ENCODE data around the gene RIOX2.

The RIOX2 gene

DNA sequence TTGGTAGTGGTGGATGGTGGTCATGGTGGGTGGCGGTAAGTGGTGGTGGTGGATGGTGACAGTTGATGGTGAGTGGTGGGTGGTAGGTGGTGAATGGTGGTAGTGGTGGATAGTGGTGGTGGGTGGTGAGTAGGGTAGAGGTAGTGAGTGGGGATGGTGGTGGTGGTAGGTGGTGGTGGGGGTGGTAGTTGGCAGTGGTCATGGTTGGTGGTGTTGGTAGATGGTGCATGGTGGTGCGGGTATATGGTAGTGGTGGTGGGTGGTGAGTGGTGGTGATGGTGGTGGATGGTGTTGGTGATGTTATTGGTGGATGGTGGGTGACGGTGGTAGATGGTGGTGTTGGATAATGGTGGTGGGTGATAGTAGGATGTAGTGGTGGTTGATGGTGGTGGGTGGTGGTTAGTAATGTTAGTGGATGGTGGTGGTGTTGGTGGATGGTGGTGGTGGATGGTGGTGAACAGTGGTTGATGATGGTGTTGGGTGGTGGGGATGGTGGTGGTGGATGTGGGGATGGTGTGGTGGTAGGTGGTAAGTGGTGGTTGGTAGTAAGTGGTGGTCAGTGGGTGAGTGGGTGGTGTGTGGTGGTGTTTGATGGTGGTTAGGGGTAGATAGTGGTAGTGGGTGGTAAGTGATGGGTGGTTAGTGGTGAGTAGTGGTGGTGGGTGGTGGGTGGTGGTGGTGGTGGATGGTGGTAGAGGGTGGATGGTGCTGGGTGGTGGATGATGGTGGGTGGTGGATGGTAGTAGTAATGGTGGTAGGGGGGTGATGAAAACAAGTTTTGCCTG lies 16.7 kb upstream of the RIOX2 start:
- DNase-seq: no peak

DNA sequence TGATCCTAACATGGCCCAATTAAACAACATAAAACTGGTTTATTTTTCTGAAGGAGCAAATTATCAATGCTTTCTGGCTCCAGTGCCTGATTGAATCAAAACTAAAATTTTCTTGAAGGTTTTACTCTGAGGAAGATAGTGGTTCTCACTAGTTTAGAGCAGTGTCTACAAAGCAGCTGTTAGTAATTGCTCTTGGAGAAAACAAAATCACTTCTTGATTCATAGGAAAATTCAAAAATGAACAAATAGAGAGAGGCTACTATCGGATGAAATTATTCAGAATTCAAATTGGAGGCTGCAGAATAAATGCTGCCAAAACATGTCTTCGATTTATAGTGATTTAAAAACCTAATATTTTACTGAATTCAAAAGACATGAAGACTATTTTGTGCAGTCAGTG lies 15.1 kb upstream of the RIOX2 start:
- no peak for DNase-seq

DNA sequence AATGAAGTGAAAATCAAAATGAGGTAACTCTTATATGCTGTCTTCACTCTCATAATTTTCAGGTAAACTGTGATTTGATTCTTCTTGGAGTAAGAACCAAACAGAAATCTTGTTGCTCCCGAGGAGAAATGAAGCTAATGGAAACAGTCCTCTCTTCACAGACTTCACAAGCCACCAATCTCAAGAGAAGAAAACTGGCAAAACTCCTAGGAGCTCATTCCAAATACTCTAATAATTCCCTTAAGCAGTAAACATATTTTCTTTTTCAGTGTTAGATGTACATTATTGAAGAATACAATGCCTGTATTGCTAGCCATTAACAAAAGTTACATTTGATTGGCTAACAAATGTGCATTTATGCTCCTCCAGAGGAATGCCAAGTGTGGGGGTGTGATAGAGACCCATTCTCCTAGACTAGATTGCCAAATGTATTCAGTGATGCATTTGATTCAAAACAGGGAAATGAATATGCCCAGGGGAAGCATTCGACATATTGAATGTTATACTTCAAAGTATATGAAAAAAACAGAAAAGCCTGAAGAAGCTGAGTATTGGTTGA lies 11.8 kb upstream of the RIOX2 start:
- no peak for DNase-seq

DNA sequence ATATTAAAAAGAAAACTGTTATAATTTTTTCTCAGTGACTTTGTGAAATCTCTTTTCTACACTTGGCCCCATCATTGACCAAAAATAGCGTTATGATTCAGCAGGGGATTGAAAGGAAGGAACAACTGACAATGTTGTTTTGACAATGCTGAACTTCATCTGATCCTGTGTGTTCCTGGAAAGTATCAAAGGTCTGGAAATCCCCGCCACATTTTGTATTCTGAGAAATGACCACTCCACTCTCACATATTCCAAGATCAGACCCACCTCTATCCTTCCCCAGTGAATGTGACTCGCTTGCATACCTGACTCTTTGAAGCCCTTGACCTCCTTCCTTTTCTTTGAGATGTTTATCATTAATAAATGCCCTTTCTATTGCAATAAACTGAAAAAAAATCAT lies 9.7 kb upstream of the RIOX2 start:
- DNase-seq: no peak

DNA sequence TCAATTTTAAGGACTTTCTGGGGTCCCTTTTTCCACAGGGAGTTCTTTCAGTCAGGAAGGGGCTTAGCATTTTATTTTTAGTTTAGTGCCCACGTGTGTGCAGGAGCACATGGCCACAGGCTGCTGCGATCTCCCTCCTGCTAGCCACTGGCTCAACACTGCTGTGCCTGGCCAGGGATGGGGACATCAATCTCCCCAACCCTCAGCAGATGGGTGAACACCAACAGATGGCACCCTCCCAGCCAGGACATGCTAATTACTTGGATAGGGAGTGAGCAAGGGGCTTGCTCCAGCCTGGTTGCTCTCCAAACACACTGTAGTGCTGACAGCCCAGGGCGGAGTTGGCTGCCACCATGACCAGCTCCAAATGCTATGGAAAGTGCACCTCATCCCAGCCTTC lies 7.4 kb upstream of the RIOX2 start:
- DNase-seq: no peak

DNA sequence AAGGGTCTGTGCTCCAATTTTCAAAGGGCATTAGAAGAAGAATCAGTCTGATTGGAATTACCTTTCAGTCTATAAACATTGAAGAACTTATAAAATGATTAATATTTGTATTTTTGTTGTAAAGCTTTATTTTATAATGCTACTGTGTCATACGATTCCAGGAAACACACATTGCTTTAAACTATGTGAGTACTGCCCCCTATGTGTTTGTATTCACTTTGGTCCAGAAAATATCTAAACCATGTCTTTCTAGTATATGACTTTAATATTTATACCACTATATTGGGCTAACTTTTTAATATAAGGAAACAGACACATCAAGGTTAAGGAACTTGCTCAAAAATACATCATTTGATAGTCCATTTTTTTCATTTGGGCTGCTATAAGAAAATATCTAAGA lies 3.2 kb upstream of the RIOX2 start:
- no peak for DNase-seq

DNA sequence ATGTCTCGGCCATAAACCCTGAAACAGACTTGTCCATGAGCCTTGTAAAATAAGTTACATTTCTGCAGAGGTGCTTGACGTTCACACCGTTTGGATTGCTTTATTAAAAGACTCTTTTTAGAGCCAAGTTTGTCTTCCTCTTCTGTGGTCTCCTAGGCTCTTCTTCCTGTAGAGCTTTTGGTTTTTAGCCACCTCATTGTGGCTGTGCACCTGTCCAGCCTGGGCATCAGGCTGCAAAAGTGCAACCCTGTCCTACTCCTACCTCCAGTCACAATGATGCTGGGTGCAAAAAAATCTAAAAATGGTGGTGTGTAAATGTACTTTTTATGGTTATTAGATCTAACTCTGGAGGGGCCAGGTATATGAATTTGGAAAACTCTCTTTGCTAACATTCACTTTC lies 2.8 kb upstream of the RIOX2 start:
- no peak for DNase-seq

DNA sequence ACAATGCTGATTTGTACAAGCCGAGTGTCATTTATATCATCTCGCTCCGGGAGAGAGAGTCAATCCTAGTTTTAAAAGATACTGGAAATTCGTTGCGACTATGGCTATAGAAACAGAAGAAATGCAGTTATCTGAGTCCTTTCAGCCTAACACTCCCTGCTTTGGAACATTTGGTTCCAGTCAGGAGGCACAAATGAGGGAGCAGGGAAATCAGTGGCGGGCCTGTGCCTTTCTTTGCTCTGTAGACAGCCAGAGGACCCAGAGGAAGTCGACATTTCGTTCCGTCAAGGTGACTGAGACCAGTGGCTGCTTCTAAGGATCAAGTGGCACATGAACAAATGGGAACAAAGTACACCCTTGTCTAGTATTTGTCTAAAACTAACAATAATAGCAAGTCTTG lies 745 bp upstream of the RIOX2 start:
- DNase-seq: no peak

DNA sequence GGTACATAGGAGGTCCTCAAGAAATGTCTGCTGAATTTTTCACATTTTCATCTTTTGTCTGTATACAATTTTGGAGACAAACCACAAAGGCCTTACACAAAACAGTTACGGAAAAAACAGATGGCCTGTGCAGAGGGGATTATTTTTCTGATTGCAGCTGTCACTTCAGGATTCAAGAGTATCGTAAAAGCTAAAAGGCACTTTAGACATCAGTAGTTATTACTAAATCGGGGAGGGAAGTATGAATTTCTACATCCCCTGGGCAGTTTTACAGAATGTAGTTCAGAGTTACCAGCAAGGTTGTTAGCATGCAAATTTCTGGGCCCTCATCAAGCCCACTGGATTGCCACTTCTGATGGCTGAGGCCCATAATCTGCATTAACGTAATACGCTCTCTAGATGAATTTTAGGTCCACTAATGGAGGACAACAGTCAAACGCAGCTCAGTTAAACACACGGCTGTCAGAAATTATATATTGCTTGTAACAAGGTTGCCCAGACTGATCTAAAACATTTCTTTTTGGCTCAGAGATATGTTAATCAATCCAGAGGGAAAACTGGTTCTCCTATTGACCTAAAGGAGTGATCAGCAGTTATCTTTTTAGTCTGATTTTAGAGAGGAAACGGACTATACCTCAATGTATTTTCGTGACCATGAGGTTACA lies 1.1 kb downstream of the RIOX2 start:
- DNase-seq: no peak

DNA sequence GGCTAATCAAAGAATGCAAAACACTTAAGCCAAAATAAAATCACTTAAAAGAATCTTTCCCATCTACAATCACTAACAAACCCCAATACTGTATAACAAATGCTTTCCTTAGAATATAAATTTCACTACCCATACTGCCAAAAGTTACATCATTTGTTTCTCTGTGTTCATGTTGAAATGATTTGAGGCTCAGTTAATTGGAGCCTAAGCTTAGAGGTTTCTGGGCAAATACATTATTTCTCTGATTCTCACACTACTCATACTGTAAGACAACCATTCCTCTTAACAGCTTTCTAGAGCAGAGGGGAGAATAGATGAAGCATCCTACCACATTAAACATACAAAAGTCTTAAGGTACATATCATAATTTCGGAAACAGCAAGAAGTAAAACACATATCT lies 2.1 kb downstream of the RIOX2 start:
- no peak for DNase-seq

DNA sequence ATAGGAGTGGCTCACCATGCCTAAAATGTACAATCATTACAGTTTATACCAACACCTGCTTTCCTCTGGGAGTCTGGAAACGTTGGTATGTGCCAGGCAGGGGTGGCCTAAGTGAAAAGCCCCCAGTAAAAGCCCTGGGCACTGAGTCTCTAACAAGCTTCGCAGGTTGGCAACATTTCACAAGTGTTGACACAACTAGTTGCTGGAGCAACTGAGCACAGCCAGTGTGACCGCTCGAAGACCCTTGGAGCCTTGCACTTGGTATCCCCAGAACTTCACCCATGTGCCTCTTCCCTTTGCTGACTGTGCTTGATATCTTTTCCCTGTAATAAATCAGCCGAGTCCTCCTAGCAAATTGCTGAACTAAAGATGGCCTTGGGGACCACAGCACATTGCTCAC lies 2.7 kb downstream of the RIOX2 start:
- DNase-seq: no peak

DNA sequence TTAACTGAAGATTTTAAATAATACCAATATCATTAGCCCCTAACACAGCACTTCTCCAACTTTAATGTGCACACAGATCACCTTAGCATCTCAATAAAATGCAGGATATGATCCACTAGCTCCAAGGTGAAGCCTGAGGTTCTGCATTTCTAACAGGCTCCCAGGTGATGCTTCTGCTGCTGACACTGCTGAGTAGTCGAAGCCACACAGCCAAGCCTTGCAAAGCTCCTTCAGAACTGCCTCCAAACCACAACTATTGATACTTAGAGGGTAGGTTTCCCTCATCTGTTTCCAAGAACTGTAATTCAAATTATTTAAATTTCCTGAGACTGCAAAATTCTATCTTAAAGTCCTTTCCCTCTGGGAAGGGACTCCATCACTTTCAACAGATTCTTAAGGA lies 3.9 kb downstream of the RIOX2 start:
- no peak for DNase-seq

DNA sequence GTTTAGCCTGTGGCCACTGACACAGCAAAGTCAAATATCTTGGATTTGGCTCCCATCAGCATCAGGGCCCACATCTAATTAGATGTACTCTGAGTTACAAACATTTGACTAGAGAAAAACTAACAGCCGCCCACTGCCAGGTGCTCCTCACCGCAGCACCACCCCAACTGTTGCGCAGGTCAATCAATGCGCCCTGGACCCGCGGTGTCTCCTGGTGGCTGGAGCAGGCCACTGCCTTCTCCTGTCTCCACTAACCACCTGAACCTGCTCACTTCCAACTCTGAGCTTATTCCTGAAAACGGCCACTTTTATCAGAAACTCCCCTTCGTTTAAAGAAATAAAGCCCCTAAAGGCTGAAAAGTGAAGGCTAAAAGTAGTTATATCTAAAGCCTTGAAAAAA lies 4.3 kb downstream of the RIOX2 start:
- no peak for DNase-seq

DNA sequence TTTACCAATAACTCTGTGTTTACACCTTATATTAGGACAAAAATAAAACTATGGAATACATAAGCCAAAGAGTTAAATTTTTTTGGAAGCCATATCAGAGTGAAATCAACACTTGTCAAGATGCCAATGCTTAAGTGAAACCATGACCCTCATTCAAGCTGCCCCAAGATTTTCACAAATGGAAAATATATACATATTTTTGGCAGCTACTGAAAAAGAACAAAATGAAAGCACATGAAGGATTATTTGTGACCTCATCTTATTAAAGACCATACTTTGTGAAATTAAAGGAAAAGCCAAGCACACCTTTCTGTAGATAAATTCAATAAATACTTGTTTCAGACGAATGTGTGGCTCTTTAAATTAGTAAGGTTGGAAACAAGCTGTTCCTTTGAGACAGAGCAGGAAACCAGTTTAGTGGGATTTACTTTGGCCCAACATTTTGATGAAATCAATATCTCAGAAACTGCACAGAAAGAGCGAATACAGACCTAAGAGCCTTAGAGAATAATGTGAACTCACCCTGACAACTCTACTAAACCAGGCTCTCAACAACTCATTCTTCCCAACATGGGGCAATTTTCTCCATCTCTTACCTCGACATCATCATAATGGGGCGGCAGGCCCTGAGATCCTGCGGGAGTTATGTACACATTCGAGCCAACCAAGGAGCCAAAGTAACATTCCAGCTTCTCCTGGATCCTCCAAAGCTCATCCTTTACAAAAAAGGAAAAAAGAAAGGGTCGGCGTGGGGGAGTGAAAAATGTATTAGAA lies 11.1 kb downstream of the RIOX2 start:
- no peak for DNase-seq

DNA sequence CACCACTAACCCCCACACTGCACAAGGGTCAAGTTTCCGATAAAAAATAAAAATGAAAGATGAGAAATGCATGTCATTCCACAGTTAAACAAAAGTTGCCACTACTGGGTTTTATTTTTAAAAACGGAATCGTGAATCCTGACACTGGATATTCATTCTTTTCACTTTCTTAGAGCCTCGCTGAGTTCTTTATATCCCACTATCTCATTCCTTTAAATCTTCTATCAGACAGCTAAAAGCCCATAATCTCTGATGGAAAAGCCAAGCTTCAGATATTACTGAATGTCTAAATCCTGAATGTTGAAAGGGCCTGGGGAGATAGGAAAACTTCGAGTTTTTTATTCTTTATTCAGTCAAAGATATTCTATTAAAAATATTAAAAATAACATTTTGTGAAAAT lies 11.7 kb downstream of the RIOX2 start:
- DNase-seq: no peak

DNA sequence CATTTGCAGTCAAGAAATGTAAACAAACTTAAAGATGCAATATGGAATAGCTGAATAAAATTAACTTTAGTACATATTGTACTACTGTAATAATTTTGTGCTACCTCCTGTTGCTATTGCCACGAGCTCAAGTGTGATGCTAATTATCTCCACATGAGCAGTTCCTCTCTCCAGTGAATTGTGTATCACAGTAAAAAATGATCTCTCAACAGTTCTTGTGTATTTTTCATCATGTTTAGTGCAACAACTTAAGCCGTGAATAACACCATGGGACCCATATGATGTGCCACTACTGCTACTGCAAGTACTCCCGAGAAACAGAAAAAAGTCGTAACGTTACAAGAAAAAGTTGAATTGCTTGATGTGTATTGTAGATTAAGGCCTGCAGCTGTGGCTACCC lies 12.4 kb downstream of the RIOX2 start:
- no peak for DNase-seq

DNA sequence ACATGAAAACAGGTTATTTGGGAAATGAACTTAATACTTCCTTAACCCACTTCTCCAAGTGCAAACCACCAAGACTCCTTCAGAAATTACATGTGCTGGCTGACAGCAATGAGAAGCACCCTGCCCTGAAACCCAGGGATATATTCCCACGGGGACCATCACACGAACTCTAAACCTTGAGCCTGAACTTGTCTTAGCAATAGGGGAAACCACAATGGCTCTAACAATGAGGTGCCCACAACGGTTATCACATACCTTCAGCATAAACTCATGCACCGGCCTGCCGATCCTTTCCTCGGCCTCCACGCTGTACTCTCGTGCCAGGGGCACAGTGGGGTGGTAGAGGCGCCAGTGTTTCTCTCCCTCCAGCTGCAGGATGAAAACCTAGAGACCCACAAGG lies 13.4 kb downstream of the RIOX2 start:
- DNase-seq: no peak

DNA sequence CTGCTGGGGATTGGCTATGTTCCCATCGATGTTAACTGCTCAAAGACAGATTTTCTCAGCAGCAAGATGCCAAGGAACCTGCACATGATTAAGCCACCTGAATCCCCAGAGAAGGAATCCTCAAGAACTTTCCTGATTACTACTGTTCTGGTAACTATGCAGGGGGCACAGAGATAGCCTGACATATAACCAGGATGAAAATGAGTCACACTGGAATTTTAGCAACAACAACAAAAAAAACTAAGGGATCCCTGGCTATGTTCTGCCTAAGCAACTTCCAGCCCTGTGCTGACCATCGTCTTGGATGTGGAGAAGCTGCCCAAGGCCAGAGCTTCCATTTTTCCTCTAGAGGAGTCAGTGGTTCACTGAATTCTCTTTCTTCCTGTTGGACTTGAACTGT lies 13.8 kb downstream of the RIOX2 start:
- no peak for DNase-seq

DNA sequence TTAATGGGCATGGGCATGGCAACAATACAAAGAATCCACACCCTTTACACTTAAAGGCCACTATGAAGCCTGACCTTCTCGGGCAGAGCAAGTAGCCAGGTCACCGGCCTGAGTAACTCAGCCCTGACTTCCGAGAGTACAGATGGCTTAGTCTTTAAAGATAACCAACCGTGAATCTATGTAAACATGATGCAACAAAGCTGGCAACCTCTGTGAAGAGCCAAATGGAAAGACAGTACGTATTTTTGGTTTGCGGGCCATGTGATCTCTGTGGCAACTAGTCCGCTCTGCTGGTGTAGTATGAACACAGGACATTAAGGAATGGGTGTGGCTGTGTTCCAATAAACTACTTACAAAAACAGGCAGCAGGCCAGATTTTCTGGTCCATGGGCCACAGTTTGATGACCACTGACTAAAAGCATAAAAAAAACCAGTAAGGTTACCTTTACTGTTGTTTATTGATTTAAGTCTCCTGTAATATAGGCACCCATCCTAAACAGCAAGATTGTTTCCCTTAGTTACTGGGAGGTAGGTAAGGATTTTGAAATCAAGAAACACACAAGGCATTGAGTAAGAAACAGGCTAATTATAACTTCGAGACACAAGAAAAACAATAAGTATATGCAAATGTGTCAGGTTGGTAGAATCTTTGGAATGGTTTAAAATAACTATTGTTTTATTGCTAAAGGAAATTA lies 14.5 kb downstream of the RIOX2 start:
- DNase-seq: no peak

DNA sequence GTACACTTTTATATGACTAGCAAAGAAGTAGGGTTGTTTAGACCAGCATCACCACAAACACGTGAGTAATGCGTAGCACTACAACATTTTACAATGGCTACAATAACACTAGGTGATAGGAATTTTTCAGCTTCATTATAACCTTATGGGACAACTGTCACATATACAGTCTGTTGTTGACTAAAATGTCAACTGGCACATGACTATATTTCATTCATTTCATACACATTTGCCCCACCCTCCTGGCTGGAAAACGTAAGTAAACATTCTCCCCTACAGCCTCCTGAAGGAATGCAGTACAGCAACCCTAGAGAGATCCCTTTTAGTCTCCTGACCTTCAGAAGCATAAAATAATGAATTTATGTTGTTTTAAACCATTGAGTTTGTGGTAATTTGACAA lies 16.2 kb downstream of the RIOX2 start:
- DNase-seq: no peak

DNA sequence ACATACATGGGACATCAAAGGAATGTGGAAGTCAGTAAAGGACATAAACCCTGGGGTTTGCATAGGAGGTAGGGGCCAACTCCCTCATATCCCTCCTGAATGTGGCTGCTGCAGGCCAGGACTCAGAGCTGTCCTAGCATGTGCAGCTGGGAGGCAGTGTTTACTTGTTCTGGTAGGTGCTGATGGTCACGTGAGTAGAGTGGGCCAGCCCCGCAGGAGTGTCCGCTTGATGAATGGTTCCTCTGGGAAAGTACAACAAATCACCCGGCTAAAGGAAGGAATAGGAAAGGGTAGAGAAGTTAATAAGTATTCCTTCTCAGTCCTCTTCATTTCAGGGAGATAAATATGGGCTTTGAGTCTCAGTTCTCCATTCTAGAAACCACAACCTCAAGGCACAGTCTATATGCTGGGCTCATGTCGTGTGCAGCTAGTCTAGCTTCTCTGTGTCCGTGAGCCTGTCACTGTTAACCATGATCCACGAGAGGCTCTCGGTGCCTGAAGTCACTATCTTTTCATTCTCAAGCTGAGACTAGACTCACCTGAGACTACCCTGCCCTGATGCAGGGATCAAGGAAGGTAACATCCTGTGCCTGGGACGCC lies 17.9 kb downstream of the RIOX2 start:
- DNase-seq: no peak

DNA sequence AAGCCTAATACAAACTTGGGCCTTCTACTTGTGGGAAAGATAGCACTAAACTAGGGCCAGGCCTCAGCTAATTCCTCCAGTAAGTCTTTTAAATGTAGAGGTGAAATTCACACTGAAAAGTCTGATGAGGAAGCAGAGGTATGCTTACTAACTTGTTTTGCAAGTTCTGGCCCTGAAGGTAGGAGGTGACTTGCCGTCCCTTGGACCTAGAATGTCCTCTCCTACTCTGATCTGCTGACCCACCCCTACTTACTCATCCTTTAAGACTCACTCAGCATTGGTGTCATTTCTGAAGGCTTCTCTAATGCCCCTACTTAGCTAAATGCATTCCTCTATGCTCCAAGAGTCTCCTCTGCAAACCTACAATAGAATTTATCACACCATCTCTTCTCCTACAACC lies 19.4 kb downstream of the RIOX2 start:
- DNase-seq: no peak

DNA sequence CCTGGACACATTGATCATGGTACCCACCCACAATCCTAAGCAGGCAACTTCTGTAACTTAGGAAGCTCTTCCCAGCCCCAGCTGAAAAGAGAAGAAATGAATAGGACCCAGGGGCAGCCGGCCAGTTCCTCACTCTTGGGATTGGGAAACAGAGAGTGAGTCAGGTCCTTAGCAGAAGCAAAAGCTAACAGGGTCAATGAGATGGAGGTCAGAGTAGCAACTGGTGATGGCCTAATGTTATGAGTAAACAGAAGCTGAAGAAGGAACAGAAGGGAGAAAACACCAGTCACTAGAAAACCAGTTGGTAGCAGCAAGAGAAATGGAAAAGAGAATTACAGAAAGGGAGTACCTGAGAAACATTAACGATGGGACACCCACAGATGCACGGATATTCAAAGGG lies 20.0 kb downstream of the RIOX2 start:
- no peak for DNase-seq

Data from activated CD8-positive, alpha-beta memory T cell treated with anti-CD3 and anti-CD28 coated beads for 24 hours (primary cell).